Omental fat pad (tissue), 4 donors: ENCODE results near the gene C20orf144. TPM values are rescaled to one million over a fixed set of nuclear protein-coding genes. Genes with fewer than 3 reads are reported as not detected.

ENCODE experiments used
- ATAC-seq: fragments of 150-250 bp; one replicate; pipeline ENCODE4 v1.9.1; 2016; ENCODE audit warnings: mild to moderate bottlenecking, moderate library complexity; ENCODE audit not compliant: low FRiP score
- DNase-seq: peaks from one replicate; pipeline ENCODE4 v3.0.0-alpha.2; 2019; ENCODE audit warnings: low spot score
- CTCF ChIP-seq, 3 donors: fragments of 450-650 bp; IDR thresholded peaks; one replicate each; pipeline ENCODE4 v1.5.1; 2016 to 2017; ENCODE audit warnings: antibody characterized with exemption in 3 of 3, mild to moderate bottlenecking in 3 of 3, moderate library complexity in 2 of 3
- total RNA-seq, 4 donors: library from RNA; depleted of rRNA; stranded (reverse); fragments of >200 nt; gene quantifications; one replicate each; pipeline ENCODE4 v1.1.0, GENCODE V29; 2016

Gene C20orf144
- total RNA-seq, 4 donors from 2014 or later = not detected

GRCh38 chr20:33686100-33686983 lies 24.2 kb downstream of the C20orf144 start, which contains the start of gene E2F1:
TSS of gene E2F1 (minus strand) at chr20:33686385. CDS start at chr20:33686264, 121 bp downstream.
- DNase-seq (peak; percentile 81), ATAC-seq (peak; percentile 94)
- no peak for TF ChIP-seq CTCF (IDR thresholded peaks at IDR 0.05)

GRCh38 chr20:33686984-33687366 lies 24.8 kb downstream of the C20orf144 start:
- no peak for TF ChIP-seq CTCF (IDR thresholded peaks at IDR 0.05)
- DNase-seq = no peak
- no peak for ATAC-seq

- ATAC-seq (peak; percentile 27), DNase-seq (no peak)
- no peak for TF ChIP-seq CTCF (IDR thresholded peaks at IDR 0.05)
Observed at GRCh38 chr20:33687370-33687915, 25.3 kb downstream of the C20orf144 start.

- no peak for TF ChIP-seq CTCF (IDR thresholded peaks at IDR 0.05)
- ATAC-seq (no peak), DNase-seq (no peak)
Observed at GRCh38 chr20:33687993-33688937, 26.1 kb downstream of the C20orf144 start.

GRCh38 chr20:33688938-33689424 lies 26.9 kb downstream of the C20orf144 start:
- ATAC-seq (no peak), DNase-seq (no peak)
- TF ChIP-seq CTCF (IDR thresholded peaks at IDR 0.05) = no peak

GRCh38 chr20:33689493-33689892 lies 27.4 kb downstream of the C20orf144 start:
- no peak for TF ChIP-seq CTCF (IDR thresholded peaks at IDR 0.05)
- DNase-seq (no peak), ATAC-seq (no peak)
